ENCODE results near the gene GPC2.
"Not testable (repeated sequence)": the region's sequence is repeated elsewhere in the genome, so short reads cannot be mapped to it uniquely, and the experiment has no call there.

GPC2 gene, protein sequence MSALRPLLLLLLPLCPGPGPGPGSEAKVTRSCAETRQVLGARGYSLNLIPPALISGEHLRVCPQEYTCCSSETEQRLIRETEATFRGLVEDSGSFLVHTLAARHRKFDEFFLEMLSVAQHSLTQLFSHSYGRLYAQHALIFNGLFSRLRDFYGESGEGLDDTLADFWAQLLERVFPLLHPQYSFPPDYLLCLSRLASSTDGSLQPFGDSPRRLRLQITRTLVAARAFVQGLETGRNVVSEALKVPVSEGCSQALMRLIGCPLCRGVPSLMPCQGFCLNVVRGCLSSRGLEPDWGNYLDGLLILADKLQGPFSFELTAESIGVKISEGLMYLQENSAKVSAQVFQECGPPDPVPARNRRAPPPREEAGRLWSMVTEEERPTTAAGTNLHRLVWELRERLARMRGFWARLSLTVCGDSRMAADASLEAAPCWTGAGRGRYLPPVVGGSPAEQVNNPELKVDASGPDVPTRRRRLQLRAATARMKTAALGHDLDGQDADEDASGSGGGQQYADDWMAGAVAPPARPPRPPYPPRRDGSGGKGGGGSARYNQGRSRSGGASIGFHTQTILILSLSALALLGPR

DNA sequence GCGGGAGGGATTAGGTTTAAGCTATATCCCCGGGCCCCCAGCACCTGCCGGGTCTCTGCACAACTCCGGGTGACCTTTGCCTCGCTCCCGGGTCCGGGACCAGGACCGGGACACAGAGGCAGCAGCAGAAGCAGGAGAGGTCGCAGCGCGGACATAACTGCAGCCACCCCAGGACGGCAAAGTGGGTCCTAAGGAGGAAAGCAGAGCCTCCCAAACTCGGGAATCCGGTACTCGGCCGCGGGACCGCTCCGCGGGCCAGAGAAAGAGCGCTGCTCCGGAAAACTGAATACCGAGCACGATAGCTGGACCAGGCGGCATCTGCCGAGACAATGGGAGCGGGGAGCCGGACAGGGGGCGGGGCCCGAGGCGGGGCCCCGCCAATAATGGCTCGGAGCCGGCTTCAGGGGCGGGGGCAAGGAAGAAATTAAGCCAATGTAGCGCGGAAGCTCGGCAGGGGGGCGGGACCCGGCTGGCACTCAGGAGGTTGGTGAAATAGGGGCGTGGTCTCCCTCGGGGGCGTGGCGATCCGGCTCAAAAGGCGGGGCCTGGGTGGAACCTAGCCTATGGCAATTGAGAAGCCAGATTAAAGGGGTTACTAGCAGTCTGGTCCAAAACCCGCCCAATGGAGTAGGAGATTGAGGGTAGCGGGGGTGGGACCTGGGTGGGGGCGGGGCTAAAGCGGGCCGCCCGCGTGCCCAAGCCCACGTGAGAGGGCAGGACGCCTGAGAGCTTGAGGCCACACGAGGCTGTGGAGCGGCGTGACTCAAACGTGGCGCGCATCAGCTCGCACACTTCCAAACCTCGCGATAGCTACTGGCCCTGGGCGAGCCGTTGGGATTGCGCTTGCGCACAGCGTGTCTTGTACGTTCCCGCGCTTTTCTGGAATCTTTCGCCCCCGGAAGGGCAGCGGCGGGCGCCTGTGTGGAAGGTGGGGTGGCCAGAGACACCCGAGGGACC is at the start of gene GPC2, which contains the start of gene STAG3:
TSS of gene GPC2 (minus strand) at position 337 of the 957 bp plus-strand sequence. CDS start at position 155, 182 bp downstream.
TSS of gene STAG3 (plus strand) at position 874 of the 957 bp plus-strand sequence. CDS start 2,639 bp downstream, outside the sequence.
- DNase-seq (ENCODE audit: extremely low read depth in 1 of 2, low read depth in 1 of 2) = peak; percentile 89 to 94

DNA sequence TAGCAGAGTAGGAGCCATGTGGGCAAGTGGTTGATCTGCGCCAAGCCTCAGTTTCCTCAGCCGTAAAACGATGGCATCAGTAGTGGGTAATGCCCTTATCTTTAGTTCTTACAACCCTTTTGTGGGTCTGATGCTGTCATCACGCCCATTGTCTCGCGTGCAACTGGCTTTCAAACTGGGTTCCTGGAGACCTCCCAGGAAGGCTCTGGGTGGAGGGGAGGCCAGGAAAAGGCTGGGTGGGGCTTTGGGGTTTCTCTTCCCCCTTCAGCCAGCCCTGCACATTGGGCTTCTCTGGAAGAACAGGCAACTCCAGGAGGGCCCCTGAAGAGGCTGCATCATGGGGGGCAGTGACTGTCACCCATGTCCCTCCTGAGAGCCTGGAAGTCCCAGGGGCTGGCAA is 47.7 kb upstream of the GPC2 start:
- not testable (repeated sequence) for DNase-seq (ENCODE audit: extremely low read depth in 1 of 2, low read depth in 1 of 2)

DNA sequence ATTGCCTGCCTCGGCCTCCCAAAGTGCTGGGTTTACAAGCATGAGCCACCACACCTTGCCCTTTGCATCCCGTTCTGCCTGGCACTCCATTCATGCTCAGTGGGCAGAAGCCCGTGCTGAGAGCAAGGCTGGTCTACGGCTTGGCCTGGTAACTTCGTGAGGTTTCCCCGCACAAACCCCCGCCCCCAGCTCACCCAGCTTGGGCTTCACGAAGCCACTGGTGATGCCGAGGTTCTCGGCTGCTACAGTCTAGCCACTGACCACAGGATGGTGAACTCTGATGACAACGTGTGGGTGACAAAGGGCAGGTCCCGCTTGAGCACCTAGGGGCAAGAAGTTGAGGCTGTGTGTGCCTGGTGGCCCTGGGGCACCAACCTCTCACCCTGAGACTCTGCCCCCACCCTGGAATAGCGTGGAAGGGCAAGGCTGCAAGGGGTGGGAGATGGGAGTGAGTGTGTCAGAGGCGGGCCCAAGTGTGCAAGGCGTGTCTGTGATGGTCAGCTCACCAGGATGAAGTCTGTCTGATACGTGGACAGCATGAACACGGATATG is 46.3 kb upstream of the GPC2 start:
- not testable (repeated sequence) for DNase-seq (ENCODE audit: extremely low read depth in 1 of 2, low read depth in 1 of 2)

DNA sequence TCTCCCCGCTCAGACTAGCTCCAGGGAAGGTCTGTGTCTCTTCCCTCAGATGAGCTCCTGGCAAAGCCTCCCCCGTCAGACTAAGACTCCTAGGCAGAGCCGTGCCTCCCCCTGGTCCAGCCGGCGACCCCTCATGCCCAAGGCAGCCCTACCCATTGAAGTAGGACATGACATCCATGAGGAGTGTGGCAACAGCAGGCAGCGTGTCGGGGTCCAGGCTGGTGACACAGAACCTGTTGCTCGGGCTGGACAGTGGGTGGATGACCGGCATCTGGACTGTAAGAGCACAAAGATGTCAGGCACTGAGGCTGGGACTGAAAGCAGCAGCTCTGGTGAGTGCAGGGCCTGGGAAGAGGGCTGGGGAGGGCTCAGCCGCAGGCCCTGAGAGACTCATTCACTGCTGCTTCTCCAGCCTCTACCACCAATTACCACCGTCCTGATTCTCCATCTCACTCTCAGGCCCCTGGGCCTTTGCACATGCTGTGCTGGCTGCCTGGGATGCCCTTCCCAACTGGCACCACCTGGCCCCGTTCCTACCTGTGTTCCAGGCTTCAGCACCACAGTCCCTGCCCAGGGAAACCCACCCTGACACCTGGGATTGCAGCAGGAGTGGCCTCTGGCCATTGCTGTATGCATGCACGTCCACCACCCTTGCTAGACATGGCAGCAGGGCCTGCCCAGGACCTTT is 45.4 kb upstream of the GPC2 start:
- DNase-seq (ENCODE audit: extremely low read depth in 1 of 2, low read depth in 1 of 2) = no peak

DNA sequence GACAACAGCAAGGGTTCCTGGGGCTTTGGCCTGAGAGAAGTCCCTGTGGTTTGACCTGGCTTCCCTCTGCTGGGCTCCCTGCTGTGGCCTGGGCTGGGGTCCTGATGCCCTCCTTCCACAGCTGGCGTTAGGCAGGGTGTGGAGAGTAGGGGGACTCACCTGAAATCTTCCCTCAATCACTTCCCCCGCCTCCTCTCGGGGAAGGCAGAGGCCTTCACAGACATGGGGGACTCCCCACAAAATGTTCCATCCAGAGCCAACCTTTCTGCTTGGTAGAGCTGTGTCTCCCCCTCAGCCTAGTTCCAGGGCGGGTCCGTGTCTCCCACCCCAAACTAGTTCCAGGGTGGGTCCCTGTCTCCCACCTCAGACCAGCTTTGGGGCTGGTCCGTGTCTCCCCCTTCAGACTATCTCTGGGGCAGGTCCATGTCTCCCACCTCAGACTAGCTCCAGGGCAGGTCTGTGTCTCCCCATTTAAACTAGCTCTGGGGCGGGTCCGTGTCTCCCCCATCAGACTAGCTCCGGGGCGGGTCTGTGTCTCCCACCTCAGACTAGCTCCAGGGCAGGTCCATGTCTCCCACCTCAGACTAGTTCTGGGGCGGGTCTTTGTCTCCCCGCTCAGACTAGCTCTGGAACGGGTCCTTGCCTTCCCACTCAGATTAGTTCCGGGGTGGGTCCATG is 44.7 kb upstream of the GPC2 start:
- no peak for DNase-seq (ENCODE audit: extremely low read depth in 1 of 2, low read depth in 1 of 2)

DNA sequence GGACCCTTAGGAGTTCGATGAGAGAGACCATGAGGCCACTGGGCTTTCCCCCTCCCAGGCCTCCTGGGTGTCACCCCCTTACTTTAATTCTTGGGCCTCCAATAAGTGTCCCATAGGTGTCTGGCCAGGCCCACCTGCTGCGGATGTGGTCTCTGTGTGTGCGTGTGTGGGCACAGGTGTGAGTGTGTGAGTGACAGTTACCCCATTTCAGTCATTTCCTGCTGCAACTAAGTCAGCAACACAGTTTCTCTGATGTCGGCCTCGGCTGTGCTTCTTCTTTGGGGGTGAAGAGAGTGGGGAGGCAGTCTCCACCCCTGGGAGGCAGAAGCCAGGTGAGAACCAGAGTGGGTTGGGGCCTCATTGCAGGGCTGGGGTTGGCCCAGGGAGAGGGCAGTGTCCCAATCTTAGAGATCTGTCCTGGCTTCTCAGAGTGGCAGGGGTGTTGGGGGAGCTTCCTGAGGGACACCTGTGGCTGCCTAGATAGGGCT is 44.1 kb upstream of the GPC2 start:
- DNase-seq (ENCODE audit: extremely low read depth in 1 of 2, low read depth in 1 of 2) = peak; percentile 62 to 67

DNA sequence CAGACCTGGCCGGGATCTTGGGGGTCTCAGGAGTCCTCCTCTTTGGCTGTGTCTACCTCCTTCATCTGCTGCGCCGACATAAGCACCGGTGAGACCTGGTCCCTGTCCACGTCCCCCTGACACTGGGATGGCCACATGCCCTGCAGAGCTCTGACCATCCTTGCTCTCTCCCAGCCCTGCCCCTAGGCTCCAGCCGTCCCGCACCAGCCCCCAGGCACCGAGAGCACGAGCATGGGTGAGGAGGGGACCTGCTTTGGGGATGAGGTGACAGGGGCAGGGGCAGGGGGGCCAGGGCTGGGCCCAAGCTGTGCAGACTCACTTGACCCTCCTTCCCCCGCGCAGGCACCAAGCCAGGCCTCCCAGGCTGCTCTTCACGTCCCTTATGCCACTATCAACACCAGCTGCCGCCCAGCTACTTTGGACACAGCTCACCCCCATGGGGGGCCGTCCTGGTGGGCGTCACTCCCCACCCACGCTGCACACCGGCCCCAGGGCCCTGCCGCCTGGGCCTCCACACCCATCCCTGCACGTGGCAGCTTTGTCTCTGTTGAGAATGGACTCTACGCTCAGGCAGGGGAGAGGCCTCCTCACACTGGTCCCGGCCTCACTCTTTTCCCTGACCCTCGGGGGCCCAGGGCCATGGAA is 43.5 kb upstream of the GPC2 start:
- no peak for DNase-seq (ENCODE audit: extremely low read depth in 1 of 2, low read depth in 1 of 2)

DNA sequence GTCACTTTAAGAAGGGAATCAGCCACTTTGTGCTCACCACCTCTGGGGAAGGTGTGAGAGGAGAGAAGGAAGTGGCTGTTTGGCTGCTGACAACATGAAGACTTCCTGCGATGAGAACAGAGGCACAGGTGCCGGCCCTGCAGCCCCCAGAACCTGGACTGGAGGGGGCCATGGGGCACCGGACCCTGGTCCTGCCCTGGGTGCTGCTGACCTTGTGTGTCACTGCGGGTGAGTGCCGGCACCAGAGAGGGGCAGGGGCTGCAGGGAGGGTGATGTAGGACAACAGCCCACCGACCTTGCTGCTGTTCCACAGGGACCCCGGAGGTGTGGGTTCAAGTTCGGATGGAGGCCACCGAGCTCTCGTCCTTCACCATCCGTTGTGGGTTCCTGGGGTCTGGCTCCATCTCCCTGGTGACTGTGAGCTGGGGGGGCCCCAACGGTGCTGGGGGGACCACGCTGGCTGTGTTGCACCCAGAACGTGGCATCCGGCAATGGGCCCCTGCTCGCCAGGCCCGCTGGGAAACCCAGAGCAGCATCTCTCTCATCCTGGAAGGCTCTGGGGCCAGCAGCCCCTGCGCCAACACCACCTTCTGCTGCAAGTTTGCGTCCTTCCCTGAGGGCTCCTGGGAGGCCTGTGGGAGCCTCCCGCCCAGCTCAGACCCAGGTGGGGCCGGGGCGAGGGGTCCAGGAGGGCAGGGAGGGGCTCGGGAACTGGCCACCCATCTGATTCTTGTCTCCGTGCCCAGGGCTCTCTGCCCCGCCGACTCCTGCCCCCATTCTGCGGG is 42.8 kb upstream of the GPC2 start, which contains the start of gene PVRIG:
TSS of gene PVRIG (plus strand) at position 149 of the 785 bp plus-strand sequence. CDS start at position 171, 22 bp downstream.
- DNase-seq (ENCODE audit: extremely low read depth in 1 of 2, low read depth in 1 of 2) = not testable (repeated sequence)

DNA sequence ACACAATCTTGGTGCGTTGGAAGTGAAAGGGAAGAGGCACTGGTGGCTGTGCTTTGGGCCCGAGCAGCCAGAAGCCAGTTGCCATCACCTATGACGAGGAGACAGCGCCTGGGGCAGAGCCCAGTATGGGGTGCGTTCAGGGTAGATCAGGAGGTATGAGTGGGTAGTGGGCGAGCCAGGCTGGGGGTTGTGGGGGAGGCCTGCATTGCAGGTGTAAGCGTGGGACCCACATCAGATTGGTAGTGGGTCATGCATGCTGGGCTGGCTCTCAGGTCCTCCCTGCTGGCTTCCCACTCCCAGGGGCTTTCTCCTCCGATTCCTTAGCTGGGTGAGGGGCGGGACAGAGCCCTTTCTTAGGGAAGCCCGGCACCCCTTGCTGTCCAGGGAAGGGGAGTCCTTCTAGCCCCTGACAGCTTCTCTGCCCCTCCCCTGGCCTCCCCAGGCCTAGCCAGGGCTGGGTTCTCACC is 42.1 kb upstream of the GPC2 start:
- DNase-seq (ENCODE audit: extremely low read depth in 1 of 2, low read depth in 1 of 2) = no peak

DNA sequence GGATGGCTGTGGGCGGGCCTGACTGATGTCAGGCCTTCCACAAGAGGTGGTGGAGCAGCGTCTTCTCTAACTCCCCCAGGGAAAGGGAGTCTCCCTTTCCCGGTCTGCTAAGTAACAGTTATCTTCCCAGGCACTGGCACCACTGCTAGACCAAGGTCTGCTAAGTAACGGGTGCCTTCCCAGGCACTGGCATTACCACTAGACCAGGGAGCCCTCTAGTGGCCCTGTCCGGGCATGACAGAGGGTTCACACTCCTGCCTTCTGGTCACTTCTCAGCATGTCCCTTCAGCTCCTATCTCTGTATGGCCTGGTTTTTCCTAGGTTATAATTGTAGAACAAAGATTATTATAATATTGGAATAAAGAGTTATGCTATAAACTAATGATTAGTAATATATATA is 40.8 kb upstream of the GPC2 start:
- DNase-seq (ENCODE audit: extremely low read depth in 1 of 2, low read depth in 1 of 2) = peak; percentile 55 to 72

DNA sequence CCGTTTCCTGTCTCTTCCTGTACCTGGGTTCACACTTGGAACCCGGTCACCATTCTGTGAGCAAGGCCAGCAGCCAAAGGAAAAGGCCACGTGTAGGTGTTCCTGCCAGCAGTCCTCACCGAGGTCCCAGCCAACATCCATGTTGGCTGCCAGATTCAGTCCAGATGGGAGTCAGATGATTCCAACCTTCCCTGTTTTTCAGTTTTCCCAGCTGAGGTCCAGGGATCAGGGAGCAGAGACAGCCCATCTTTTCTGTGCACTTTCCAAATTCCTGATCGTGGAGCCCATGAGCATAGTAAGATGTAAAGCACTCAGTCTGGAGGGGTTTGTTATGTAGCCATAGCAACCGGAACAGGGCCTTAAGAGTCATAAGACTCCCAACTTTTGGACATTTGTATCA is 38.7 kb upstream of the GPC2 start:
- no peak for DNase-seq (ENCODE audit: extremely low read depth in 1 of 2, low read depth in 1 of 2)

DNA sequence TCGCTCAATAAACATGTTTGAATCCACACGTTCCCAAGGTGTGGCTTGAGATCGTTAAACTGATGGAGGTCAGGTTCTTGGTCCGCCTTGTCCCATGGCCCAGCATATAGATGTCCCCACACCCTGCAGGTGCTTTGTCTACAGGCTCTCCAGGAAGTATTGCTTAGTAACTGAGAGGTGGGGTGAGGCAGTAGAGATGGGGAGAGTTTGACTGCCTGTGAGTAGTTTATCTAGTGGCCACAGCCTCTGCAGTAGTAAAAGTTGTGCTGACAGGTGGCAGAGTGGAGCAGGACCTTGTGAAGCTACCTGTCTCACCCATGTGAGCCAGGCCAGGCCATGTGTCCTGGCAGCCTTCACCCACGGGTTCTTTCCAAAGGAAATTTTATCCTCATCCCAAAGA is 37.2 kb upstream of the GPC2 start:
- DNase-seq (ENCODE audit: extremely low read depth in 1 of 2, low read depth in 1 of 2) = not testable (repeated sequence)

DNA sequence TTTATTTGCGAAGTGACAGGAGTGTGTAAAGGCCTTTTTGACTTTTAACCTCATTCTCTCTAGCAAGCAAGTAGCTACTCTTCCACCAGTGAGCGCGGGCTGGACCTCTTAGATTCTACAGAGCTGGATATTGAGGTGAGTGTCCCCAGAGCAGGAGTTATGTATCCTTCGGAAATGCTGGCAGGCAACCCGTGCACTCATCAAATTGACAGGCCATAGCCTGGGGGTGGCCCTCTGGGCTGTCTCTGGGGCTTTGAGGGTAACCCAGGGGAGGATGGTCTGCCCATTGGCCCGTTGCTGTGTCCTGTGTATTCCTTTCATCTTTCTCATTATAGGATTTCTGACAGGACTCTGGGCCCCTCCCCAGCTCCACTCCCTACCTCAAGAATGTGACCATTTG is 36.5 kb upstream of the GPC2 start:
- no peak for DNase-seq (ENCODE audit: extremely low read depth in 1 of 2, low read depth in 1 of 2)

DNA sequence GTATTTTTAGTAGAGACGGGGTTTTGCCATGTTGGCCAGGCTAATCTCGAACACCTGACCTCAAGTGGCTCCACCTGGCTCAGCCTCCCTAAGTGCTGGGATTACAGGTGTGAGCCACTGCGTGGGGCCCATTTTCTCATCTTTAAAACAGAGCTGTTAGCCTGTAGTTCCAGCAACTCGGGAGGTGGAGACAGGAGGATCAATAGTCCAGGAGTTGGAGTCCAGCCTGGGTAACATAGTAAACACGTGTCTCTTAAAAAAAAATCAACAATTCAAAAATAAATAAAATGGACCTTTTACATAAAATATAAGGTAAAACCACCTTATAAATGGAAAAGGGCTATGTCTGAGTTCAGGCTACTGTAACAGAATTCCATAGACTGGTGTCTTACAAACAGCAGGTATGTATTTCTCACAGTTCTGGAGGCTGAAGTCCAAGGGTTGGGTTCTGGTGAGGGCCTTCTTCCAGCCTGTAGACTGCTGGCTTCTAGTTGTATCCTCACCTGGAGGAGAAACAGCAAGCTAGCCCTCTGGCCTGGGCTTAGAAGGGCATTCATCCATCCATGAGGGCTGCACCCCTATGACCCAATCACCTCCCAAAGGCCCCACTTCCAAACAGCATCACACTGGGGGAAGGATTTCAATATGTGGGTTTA is 35.6 kb upstream of the GPC2 start:
- DNase-seq (ENCODE audit: extremely low read depth in 1 of 2, low read depth in 1 of 2) = no peak

DNA sequence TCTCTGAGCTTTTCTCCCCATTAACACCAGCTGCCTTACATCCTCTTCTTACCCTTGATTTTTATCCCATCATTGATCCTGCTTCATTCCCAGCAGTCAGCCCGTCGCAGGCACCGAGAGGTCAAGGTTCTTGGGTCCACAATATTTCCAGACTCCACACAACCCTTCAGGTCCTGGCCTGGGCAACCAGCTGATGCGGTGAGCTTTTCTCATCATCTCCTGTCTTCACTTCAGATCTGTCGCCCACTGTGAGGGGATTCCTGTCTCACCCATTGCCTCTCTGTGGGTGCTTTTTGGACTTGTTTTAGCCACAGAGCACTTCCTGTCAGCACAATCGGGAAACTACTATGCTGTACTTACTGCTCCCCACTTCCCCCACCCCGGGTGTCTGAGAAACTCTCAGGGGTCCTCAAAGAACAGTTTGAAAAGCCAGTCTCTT is 34.2 kb upstream of the GPC2 start:
- no peak for DNase-seq (ENCODE audit: extremely low read depth in 1 of 2, low read depth in 1 of 2)

DNA sequence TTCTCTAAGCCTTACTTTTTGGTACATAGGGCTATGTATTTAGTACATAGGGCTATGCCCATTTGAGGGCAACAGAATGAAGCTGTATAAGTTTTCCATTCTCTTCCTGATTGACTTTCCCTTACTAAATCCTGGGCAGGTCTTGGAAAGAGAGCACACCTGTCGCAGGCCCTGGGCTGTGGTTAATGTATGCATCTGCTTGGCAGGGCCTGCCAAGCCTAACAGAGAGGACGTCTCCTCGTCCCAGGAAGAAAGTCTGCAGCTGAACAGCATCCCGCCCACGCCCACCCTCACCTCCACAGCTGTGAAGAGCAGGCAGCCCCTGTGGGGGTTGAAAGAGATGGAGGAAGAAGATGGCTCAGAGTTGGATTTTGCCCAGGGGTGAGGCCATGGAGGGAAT is 33.6 kb upstream of the GPC2 start:
- DNase-seq (ENCODE audit: extremely low read depth in 1 of 2, low read depth in 1 of 2) = no peak

DNA sequence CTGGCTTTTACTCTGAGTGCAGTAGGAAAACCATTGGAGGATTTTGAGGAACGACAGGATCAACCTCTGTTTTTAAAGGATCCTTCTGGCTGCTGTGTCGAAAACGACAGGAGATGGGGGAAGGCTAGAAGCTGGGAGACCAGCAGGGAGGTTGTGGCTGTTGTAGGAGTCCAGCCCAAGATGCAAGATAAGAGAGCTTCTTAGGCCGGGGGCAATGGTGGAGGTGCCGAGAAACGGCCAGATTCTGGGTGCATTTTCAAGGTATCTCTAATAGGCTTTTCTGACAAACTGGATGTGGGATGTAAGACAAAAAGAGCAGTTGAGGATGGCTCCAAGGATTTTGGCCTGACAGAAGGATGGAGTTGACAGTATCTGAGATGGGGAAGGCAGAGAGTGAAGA is 32.3 kb upstream of the GPC2 start:
- DNase-seq (ENCODE audit: extremely low read depth in 1 of 2, low read depth in 1 of 2) = no peak

Measured in activated CD8-positive, alpha-beta memory T cell treated with anti-CD3 and anti-CD28 coated beads for 1 hour (primary cell).